H9 (cell line): ENCODE measurements around the gene PPP1CA. TPM values are rescaled to one million over a fixed set of nuclear protein-coding genes. Genes with fewer than 3 reads are reported as not detected.

Experiments used
- DNase-seq: peaks from one replicate; pipeline ENCODE4 v3.0.0-alpha.2; 2017
- H2AFZ ChIP-seq: one replicate; pipeline ENCODE4 v1.6.1; 2013; ENCODE audit warnings: mild to moderate bottlenecking, low read length, control low read depth, moderate library complexity
- H2AK5ac ChIP-seq: 2 replicates; pipeline ENCODE4 v1.6.1; 2013; ENCODE audit warnings: low read length, control low read depth, mixed read lengths; ENCODE audit not compliant: insufficient read length
- H2BK120ac ChIP-seq: one replicate; pipeline ENCODE4 v1.6.1; 2013; ENCODE audit warnings: low read depth, mild to moderate bottlenecking, low read length, control low read depth, inconsistent platforms; ENCODE audit not compliant: poor library complexity, severe bottlenecking
- H2BK12ac ChIP-seq: 2 replicates; pipeline ENCODE4 v1.6.1; 2013; ENCODE audit warnings: low read length, control low read depth, mixed read lengths, low read depth; ENCODE audit not compliant: insufficient read length
- H2BK15ac ChIP-seq: 2 replicates; pipeline ENCODE4 v1.6.1; 2013; ENCODE audit warnings: low read depth, low read length, control low read depth
- H2BK20ac ChIP-seq: one replicate; pipeline ENCODE4 v1.6.1; 2013; ENCODE audit warnings: low read depth, mild to moderate bottlenecking, low read length, control low read depth, inconsistent platforms; ENCODE audit not compliant: poor library complexity, severe bottlenecking
- H2BK5ac ChIP-seq: 2 replicates; pipeline ENCODE4 v1.6.1; 2013; ENCODE audit warnings: low read length, control low read depth, mixed read lengths; ENCODE audit not compliant: insufficient read length
- H3K14ac ChIP-seq: 2 replicates; pipeline ENCODE4 v1.6.1; 2013; ENCODE audit warnings: low read length, control low read depth; ENCODE audit not compliant: insufficient read depth
- H3K18ac ChIP-seq: 2 replicates; pipeline ENCODE4 v1.6.1; 2013; ENCODE audit warnings: low read depth, mild to moderate bottlenecking, mixed read lengths, low read length, control low read depth; ENCODE audit not compliant: insufficient read length
- H3K23ac ChIP-seq: 2 replicates; pipeline ENCODE4 v1.6.1; 2013; ENCODE audit warnings: low read length, control low read depth, mixed read lengths, low read depth; ENCODE audit not compliant: insufficient read length
- H3K23me2 ChIP-seq: 2 replicates; pipeline ENCODE4 v1.6.1; 2013; ENCODE audit warnings: low read depth, mild to moderate bottlenecking, mixed read lengths, low read length, control low read depth; ENCODE audit not compliant: insufficient read length, poor library complexity, severe bottlenecking
- H3K27ac ChIP-seq: 2 replicates; pipeline ENCODE4 v1.5.1; 2013; ENCODE audit warnings: low read length, control low read depth, mixed read lengths, low read depth; ENCODE audit not compliant: insufficient read length
- H3K27me3 ChIP-seq: 2 replicates; pipeline ENCODE4 v1.6.1; 2013; ENCODE audit warnings: low read length, control low read depth, inconsistent platforms; ENCODE audit not compliant: insufficient read depth
- H3K4ac ChIP-seq: 2 replicates; pipeline ENCODE4 v1.6.1; 2013; ENCODE audit warnings: low read depth, mild to moderate bottlenecking, control low read depth, inconsistent platforms, low read length, moderate library complexity
- H3K4me1 ChIP-seq: 2 replicates; pipeline ENCODE4 v1.6.1; 2013; ENCODE audit warnings: low read length, control low read depth, inconsistent platforms; ENCODE audit not compliant: insufficient read depth
- H3K4me2 ChIP-seq: 2 replicates; pipeline ENCODE4 v1.6.1; 2013; ENCODE audit warnings: low read length, control low read depth, mixed read lengths; ENCODE audit not compliant: insufficient read length, insufficient read depth
- H3K56ac ChIP-seq: 2 replicates; pipeline ENCODE4 v1.6.1; 2013; ENCODE audit warnings: low read depth, mild to moderate bottlenecking, mixed read lengths, low read length, control low read depth; ENCODE audit not compliant: insufficient read length
- H3K79me1 ChIP-seq: 2 replicates; pipeline ENCODE4 v1.6.1; 2013; ENCODE audit warnings: low read depth, mild to moderate bottlenecking, moderate library complexity, low read length, control low read depth, inconsistent platforms; ENCODE audit not compliant: insufficient read depth, poor library complexity, severe bottlenecking
- H3K79me2 ChIP-seq: 2 replicates; pipeline ENCODE4 v1.6.1; 2013; ENCODE audit warnings: low read length, control low read depth, inconsistent platforms; ENCODE audit not compliant: insufficient read depth
- H3K9ac ChIP-seq: 2 replicates; pipeline ENCODE4 v1.6.1; 2013; ENCODE audit warnings: low read length, control low read depth, mixed read lengths; ENCODE audit not compliant: insufficient read length; ENCODE audit errors: extremely low read depth
- H3K9me3 ChIP-seq: one replicate; pipeline ENCODE4 v1.6.1; 2013; ENCODE audit warnings: low read depth, low read length, inconsistent platforms; ENCODE audit not compliant: control insufficient read depth
- H3T11ph ChIP-seq: one replicate; pipeline ENCODE4 v1.6.1; 2013; ENCODE audit warnings: mild to moderate bottlenecking, low read length, control low read depth, inconsistent platforms
- H4K20me1 ChIP-seq: one replicate; pipeline ENCODE4 v1.6.1; 2013; ENCODE audit not compliant: control insufficient read depth, insufficient read length, insufficient read depth
- H4K5ac ChIP-seq: 2 replicates; pipeline ENCODE4 v1.6.1; 2013; ENCODE audit warnings: low read depth, mild to moderate bottlenecking, mixed read lengths, low read length, control low read depth; ENCODE audit not compliant: insufficient read length
- H4K8ac ChIP-seq: replicated peaks from 2 replicates; pipeline ENCODE4 v1.6.1; 2013; ENCODE audit warnings: low read length, control low read depth, mixed read lengths, low read depth; ENCODE audit not compliant: insufficient read length
- H4K91ac ChIP-seq: 2 replicates; pipeline ENCODE4 v1.6.1; 2013; ENCODE audit warnings: low read depth, mild to moderate bottlenecking, moderate library complexity, mixed read lengths, low read length, control low read depth; ENCODE audit not compliant: insufficient read length
- H3K27ac Mint-ChIP-seq, 3 experiments: 2 replicates in 2 of 3; 3 replicates in 1 of 3; pipeline ENCODE4 v1.8.0; 2020 to 2021; ENCODE audit warnings: mixed read lengths in 3 of 3, mild to moderate bottlenecking in 1 of 3, moderate library complexity in 1 of 3
- H3K27me3 Mint-ChIP-seq: 2 replicates; pipeline ENCODE4 v1.8.0; 2021; ENCODE audit warnings: low read depth, mild to moderate bottlenecking, moderate library complexity, mixed read lengths
- H3K36me3 Mint-ChIP-seq, 3 experiments: 2 replicates in 2 of 3; 3 replicates in 1 of 3; pipeline ENCODE4 v1.8.0; 2020 to 2021; ENCODE audit warnings: low read depth in 3 of 3, mixed read lengths in 3 of 3; ENCODE audit not compliant: insufficient read depth in 1 of 3
- H3K4me1 Mint-ChIP-seq, 2 experiments: 2 replicates each; pipeline ENCODE4 v1.8.0; 2020; ENCODE audit warnings: mixed read lengths in 2 of 2
- H3K4me3 Mint-ChIP-seq, 2 experiments: 2 replicates in 1 of 2; 3 replicates in 1 of 2; pipeline ENCODE4 v1.8.0; 2020 to 2021; ENCODE audit warnings: mild to moderate bottlenecking in 2 of 2, mixed read lengths in 2 of 2, moderate library complexity in 1 of 2
- H3K9me3 Mint-ChIP-seq, 2 experiments: 2 replicates in 1 of 2; 3 replicates in 1 of 2; pipeline ENCODE4 v1.8.0; 2020; ENCODE audit warnings: mild to moderate bottlenecking in 2 of 2, mixed read lengths in 2 of 2, moderate library complexity in 1 of 2
- CTCF ChIP-seq: fragments of 200-600 bp; sonication (generic); conservative IDR thresholded peaks from 3 replicates; pipeline ENCODE4 v1.8.0; 2021; ENCODE audit warnings: antibody characterized with exemption, mild to moderate bottlenecking
- WGBS: extraction: QIAGEN DNeasy Blood & Tissue Kit; methylation state at CpG from one replicate; pipeline ENCODE4 v1.1.7; 2013; ENCODE audit warnings: missing lambda C conversion rate, low lambda C conversion rate, mixed read lengths; ENCODE audit not compliant: insufficient read length; ENCODE audit errors: extremely low coverage; 5-methylcytosine and 5-hydroxymethylcytosine counted together
- total RNA-seq: library from RNA; stranded (reverse); gene quantifications from 2 replicates; pipeline ENCODE4 v1.2.1, GENCODE V29; 2021

Gene PPP1CA
- total RNA-seq, 1 experiment from 2014 or later: 205 TPM

GRCh38 chr11:67423466-67423865 lies 21.8 kb upstream of the PPP1CA start:
- no peak overlapping the region for H3K9ac ChIP-seq
- H3K79me2 ChIP-seq: no peaks in the 10 kb centered on the region
- H2BK12ac ChIP-seq: no peak overlapping the region
- Mint-ChIP-seq H3K4me1 (peaks cover 18 to 22% of the 10 kb centered on the region in 2 experiments), H3K4me3 (no peak overlapping the region), H3K9me3 (no peaks in the 10 kb centered on the region), H3K27me3 (peaks cover 14% of the 10 kb centered on the region), H3K27ac (no peak overlapping the region), H3K36me3 (no peaks in the 10 kb centered on the region)
- no peaks in the 10 kb centered on the region for H4K20me1 ChIP-seq
- no peak overlapping the region for H3T11ph ChIP-seq
- no CpG with 5 or more reads among the region's 13 CpGs for WGBS
- no peak overlapping the region for H4K8ac ChIP-seq
- H3K4me2 ChIP-seq: no peak overlapping the region
- no peaks in the 10 kb centered on the region for H3K9me3 ChIP-seq
- no peak overlapping the region for H2BK120ac ChIP-seq
- H3K27me3 ChIP-seq: no peaks in the 10 kb centered on the region
- no peak overlapping the region for H2BK5ac ChIP-seq
- H3K23me2 ChIP-seq: no peaks in the 10 kb centered on the region
- no peak overlapping the region for H2AK5ac ChIP-seq
- no peak overlapping the region for H2BK15ac ChIP-seq
- no peaks in the 10 kb centered on the region for H3K79me1 ChIP-seq
- no peak overlapping the region for H3K27ac ChIP-seq
- H3K14ac ChIP-seq: no peak overlapping the region
- no peak for DNase-seq
- H4K5ac ChIP-seq: no peak overlapping the region
- H3K4ac ChIP-seq: no peak overlapping the region
- H3K4me1 ChIP-seq: no peaks in the 10 kb centered on the region
- no peak overlapping the region for H3K56ac ChIP-seq
- TF ChIP-seq CTCF: no peak
- no peak overlapping the region for H3K23ac ChIP-seq
- H2BK20ac ChIP-seq: no peak overlapping the region
- no peak overlapping the region for H3K18ac ChIP-seq
- H2AFZ ChIP-seq: no peak overlapping the region
- H4K91ac ChIP-seq: no peak overlapping the region
